Astrocyte (in vitro differentiated cells and primary cell): ENCODE data around the gene SSBP2. TPM values are rescaled to one million over a fixed set of nuclear protein-coding genes. Genes with fewer than 3 reads are reported as not detected.

Source experiments
- DNase-seq: peaks from one replicate; pipeline ENCODE4 v3.0.0-alpha.2; 2010; ENCODE audit warnings: low read depth
- FAIRE-seq: peaks from 2 replicates; lab custom pipeline; 2011; peaks lifted over from hg19 to GRCh38; lab: Jason Lieb, UNC
- H2AFZ ChIP-seq: 2 replicates; pipeline ENCODE4 v1.6.0; 2012; ENCODE audit warnings: low read depth, low read length, inconsistent platforms
- H3K27ac ChIP-seq: 2 replicates; pipeline ENCODE4 v1.5.1; 2011; ENCODE audit warnings: low read depth, low read length, inconsistent platforms
- H3K27me3 ChIP-seq: 2 replicates; pipeline ENCODE4 v1.6.0; 2011; ENCODE audit warnings: low read length, inconsistent platforms; ENCODE audit not compliant: insufficient read depth
- H3K36me3 ChIP-seq: 2 replicates; pipeline ENCODE4 v1.5.1; 2011; ENCODE audit warnings: low read length, inconsistent platforms; ENCODE audit not compliant: insufficient read depth
- H3K4me1 ChIP-seq: 2 replicates; pipeline ENCODE4 v1.5.1; 2011; ENCODE audit warnings: low read length, inconsistent platforms; ENCODE audit not compliant: insufficient read depth
- H3K4me2 ChIP-seq: 2 replicates; pipeline ENCODE4 v1.6.0; 2012; ENCODE audit warnings: low read length, inconsistent platforms
- H3K4me3 ChIP-seq: 2 replicates; pipeline ENCODE4 v1.5.1; 2011; ENCODE audit warnings: low read depth, mild to moderate bottlenecking, low read length, inconsistent platforms; ENCODE audit not compliant: insufficient read depth
- H3K79me2 ChIP-seq: 2 replicates; pipeline ENCODE4 v1.6.0; 2012; ENCODE audit warnings: mild to moderate bottlenecking, low read length, inconsistent platforms; ENCODE audit not compliant: insufficient read depth
- H3K9ac ChIP-seq: 2 replicates; pipeline ENCODE4 v1.6.0; 2012; ENCODE audit warnings: mild to moderate bottlenecking, low read length, inconsistent platforms
- H3K9me3 ChIP-seq: 2 replicates; pipeline ENCODE4 v1.5.1; 2012; ENCODE audit warnings: low read depth, mild to moderate bottlenecking, low read length, inconsistent platforms; ENCODE audit not compliant: insufficient read depth
- H4K20me1 ChIP-seq: 2 replicates; pipeline ENCODE4 v1.6.0; 2012; ENCODE audit warnings: low read length, inconsistent platforms; ENCODE audit not compliant: insufficient read depth
- H3K27ac Mint-ChIP-seq: one replicate; pipeline ENCODE4 v1.8.0; 2021; ENCODE audit warnings: mild to moderate bottlenecking, mixed read lengths; ENCODE audit not compliant: unreplicated experiment
- H3K27me3 Mint-ChIP-seq: one replicate; pipeline ENCODE4 v1.8.0; 2021; ENCODE audit warnings: low read depth, mixed read lengths; ENCODE audit not compliant: unreplicated experiment
- H3K36me3 Mint-ChIP-seq: one replicate; pipeline ENCODE4 v1.8.0; 2021; ENCODE audit warnings: low read depth, mixed read lengths; ENCODE audit not compliant: unreplicated experiment
- H3K4me1 Mint-ChIP-seq: one replicate; pipeline ENCODE4 v1.8.0; 2021; ENCODE audit warnings: low read depth, mixed read lengths; ENCODE audit not compliant: unreplicated experiment
- H3K4me3 Mint-ChIP-seq: one replicate; pipeline ENCODE4 v1.8.0; 2021; ENCODE audit warnings: mild to moderate bottlenecking, moderate library complexity, mixed read lengths; ENCODE audit not compliant: unreplicated experiment
- H3K9me3 Mint-ChIP-seq: one replicate; pipeline ENCODE4 v1.8.0; 2021; ENCODE audit warnings: mild to moderate bottlenecking, mixed read lengths; ENCODE audit not compliant: unreplicated experiment
- EZH2 ChIP-seq: IDR thresholded peaks from 2 replicates; pipeline ENCODE4 v1.6.1; 2012; ENCODE audit warnings: mild to moderate bottlenecking, low read length, inconsistent platforms; ENCODE audit not compliant: insufficient read depth
- total RNA-seq: library from RNA; stranded (reverse); gene quantifications from 2 replicates; pipeline ENCODE4 v1.2.1, GENCODE V29; 2021
- TF ChIP-seq, protein P1 (sequence below): IDR thresholded peaks from 2 replicates; pipeline ENCODE4 v1.5.1; 2011; ENCODE audit warnings: low read depth, mild to moderate bottlenecking, inconsistent platforms, low read length, moderate library complexity; ENCODE audit not compliant: insufficient read depth

SSBP2 gene
- total RNA-seq, 1 donor from 2014 or later: 59.8 TPM

DNA sequence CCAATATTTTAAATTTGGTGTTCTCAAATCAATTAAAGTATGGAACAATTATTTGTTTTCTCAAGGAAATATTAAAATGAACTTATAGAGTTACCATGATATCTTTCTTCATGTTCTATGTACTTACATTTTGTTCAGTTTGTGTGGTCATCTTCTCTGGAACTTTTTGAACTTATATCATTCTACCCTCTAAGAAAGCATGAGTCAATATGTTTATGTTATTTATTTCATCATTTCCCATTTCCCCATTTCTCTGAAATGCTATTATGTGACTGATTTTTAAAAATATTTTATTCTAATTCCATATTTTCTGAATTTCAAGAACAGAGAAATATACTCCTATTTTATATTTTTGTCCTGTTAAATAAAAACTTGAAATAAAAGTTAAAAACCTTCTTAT lies 233.4 kb downstream of the SSBP2 start:
- DNase-seq (no peak), FAIRE-seq (no peak)
- Histone ChIP-seq H3K27me3 (no peaks in the 10 kb centered on the region), H3K4me1 (no peaks in the 10 kb centered on the region), H3K4me2 (no peak overlapping the region), H3K4me3 (no peak overlapping the region), H3K36me3 (no peaks in the 10 kb centered on the region), H3K9ac (no peak overlapping the region), H2AFZ (no peak overlapping the region), H4K20me1 (no peaks in the 10 kb centered on the region), H3K79me2 (no peaks in the 10 kb centered on the region), H3K27ac (no peak overlapping the region), H3K9me3 (no peaks in the 10 kb centered on the region)
- H3K27ac Mint-ChIP-seq: no peak overlapping the region
- H3K36me3 Mint-ChIP-seq: peaks cover 3% of the 10 kb centered on the region
- no peaks in the 10 kb centered on the region for H3K4me1 Mint-ChIP-seq
- no peak overlapping the region for H3K4me3 Mint-ChIP-seq
- H3K27me3 Mint-ChIP-seq: no peaks in the 10 kb centered on the region
- no peaks in the 10 kb centered on the region for H3K9me3 Mint-ChIP-seq
- TF ChIP-seq, protein P1, sequence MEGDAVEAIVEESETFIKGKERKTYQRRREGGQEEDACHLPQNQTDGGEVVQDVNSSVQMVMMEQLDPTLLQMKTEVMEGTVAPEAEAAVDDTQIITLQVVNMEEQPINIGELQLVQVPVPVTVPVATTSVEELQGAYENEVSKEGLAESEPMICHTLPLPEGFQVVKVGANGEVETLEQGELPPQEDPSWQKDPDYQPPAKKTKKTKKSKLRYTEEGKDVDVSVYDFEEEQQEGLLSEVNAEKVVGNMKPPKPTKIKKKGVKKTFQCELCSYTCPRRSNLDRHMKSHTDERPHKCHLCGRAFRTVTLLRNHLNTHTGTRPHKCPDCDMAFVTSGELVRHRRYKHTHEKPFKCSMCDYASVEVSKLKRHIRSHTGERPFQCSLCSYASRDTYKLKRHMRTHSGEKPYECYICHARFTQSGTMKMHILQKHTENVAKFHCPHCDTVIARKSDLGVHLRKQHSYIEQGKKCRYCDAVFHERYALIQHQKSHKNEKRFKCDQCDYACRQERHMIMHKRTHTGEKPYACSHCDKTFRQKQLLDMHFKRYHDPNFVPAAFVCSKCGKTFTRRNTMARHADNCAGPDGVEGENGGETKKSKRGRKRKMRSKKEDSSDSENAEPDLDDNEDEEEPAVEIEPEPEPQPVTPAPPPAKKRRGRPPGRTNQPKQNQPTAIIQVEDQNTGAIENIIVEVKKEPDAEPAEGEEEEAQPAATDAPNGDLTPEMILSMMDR: no peak
- TF ChIP-seq EZH2: no peak

DNA sequence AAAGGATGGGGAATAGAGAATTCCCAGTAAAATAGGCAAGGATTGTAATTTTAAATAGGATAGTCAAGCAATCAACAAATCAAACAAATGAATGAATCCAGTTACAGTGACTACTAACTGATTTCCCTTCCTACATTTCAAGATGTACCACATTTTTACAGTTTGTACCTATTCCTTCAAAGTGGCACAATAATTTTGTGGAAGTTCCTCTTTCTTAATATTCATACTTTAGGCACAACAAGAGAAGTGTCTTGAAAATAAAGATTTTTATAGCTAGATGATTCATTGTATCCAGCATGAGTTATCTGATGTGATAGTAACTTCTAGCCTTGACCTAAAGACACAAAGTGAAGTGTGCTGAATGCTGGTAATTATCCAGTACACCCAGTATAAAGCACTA lies 234.8 kb downstream of the SSBP2 start:
- no peaks in the 10 kb centered on the region for H3K4me1 Mint-ChIP-seq
- no peaks in the 10 kb centered on the region for H3K27me3 ChIP-seq
- peaks cover 3% of the 10 kb centered on the region for H3K36me3 Mint-ChIP-seq
- no peak overlapping the region for H2AFZ ChIP-seq
- no peak for DNase-seq
- H3K36me3 ChIP-seq: no peaks in the 10 kb centered on the region
- H3K4me1 ChIP-seq: no peaks in the 10 kb centered on the region
- no peak overlapping the region for H3K27ac Mint-ChIP-seq
- no peak for TF ChIP-seq EZH2
- TF ChIP-seq, protein P1: no peak
- no peak overlapping the region for H3K4me3 ChIP-seq
- no peak overlapping the region for H3K27ac ChIP-seq
- no peaks in the 10 kb centered on the region for H3K9me3 ChIP-seq
- no peaks in the 10 kb centered on the region for H3K27me3 Mint-ChIP-seq
- no peaks in the 10 kb centered on the region for H3K9me3 Mint-ChIP-seq
- no peak overlapping the region for H3K9ac ChIP-seq
- H3K79me2 ChIP-seq: no peaks in the 10 kb centered on the region
- H3K4me3 Mint-ChIP-seq: no peak overlapping the region
- FAIRE-seq: peak; percentile 85
- no peaks in the 10 kb centered on the region for H4K20me1 ChIP-seq
- H3K4me2 ChIP-seq: no peak overlapping the region

DNA sequence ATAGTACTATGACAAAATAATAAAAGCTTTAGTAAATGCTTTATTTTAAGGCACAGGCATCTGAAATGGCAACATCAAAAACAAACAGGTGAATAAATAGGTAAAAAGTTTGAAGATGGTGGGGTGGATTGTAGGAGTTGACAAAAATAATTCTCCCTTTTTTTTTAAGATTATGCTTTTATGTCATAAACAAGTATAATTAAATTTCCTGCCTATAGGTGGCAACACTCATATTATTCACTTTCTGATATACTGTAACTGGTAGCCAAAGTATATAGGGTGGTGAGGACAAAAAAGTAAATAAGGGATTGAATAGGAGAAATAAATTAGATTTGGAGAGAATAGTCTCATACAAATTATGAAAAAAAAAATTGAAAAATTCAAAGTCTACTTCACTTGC lies 236.9 kb downstream of the SSBP2 start:
- DNase-seq: no peak
- TF ChIP-seq EZH2: no peak
- TF ChIP-seq, protein P1: peak; percentile 25
- H3K4me3 Mint-ChIP-seq: no peak overlapping the region

More for the DNA sequence above, 236.9 kb downstream of the SSBP2 start:
- Histone ChIP-seq H3K27me3 (no peaks in the 10 kb centered on the region), H3K4me1 (no peaks in the 10 kb centered on the region), H4K20me1 (no peaks in the 10 kb centered on the region), H2AFZ (no peak overlapping the region), H3K9ac (no peak overlapping the region), H3K79me2 (no peaks in the 10 kb centered on the region), H3K36me3 (no peaks in the 10 kb centered on the region), H3K27ac (no peak overlapping the region), H3K9me3 (no peaks in the 10 kb centered on the region), H3K4me2 (no peak overlapping the region), H3K4me3 (no peak overlapping the region)
- Mint-ChIP-seq H3K27ac (no peak overlapping the region), H3K27me3 (no peaks in the 10 kb centered on the region), H3K9me3 (no peaks in the 10 kb centered on the region), H3K36me3 (peaks cover 2% of the 10 kb centered on the region), H3K4me1 (no peaks in the 10 kb centered on the region)
- no peak for FAIRE-seq
